Stimulated activated CD8-positive, alpha-beta memory T cell treated with anti-CD3 and anti-CD28 coated beads, Interleukin-15, amount 100 ng/mL, for 24 hours (primary cell): ENCODE results near the gene LAMA5.

Source experiments
- DNase-seq: peaks from one replicate; pipeline ENCODE4 v3.0.0-alpha.2; 2020; ENCODE audit warnings: low read depth

LAMA5 gene

DNA sequence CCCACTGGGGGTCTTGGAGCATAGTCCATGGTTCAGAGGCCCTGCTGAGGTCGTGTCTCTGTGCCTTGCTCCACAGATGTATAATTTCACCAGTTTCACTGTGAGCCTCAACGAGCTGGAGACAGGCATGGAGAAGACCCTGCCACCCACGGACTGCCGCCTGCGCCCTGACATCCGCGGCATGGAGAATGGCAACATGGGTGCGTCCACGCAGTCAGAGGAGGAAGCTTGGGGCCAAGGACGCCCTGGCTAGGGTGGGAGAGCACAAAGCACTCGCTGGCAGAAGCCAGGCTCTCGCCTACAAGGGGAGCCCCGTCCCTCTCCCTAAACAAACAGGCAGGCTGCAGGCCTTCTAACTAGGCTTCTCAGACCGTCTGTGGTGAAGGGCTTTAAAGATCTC is 78.0 kb downstream of the LAMA5 start:
- no peak for DNase-seq

DNA sequence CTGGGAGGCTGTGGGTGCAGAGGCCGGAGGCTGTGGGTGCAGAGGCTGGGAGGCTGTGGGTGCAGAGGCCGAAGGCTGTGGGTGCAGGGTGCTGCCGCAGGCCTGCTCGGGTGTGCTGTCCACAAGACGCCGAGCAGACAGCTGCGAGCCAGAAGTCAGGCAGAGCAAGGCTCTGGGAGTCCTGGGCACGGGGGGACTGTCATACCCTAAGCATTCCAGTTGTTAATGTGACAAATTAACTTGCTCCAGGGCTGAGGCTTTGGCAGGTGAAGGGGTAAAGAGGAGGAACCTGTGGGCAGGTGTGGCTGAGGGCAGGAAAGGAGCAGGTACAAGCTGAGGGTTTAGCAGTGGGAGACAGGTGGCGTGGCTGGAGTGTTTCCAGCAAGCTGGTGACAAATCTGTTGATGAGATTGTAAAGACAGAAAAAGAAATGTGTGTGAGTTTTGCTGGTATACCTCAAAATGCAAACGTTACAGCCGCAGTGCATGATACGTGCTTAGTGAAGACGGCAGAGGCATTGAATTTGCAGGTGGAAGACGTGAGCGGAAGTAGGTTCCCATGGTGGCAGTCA is 78.5 kb downstream of the LAMA5 start:
- no peak for DNase-seq

DNA sequence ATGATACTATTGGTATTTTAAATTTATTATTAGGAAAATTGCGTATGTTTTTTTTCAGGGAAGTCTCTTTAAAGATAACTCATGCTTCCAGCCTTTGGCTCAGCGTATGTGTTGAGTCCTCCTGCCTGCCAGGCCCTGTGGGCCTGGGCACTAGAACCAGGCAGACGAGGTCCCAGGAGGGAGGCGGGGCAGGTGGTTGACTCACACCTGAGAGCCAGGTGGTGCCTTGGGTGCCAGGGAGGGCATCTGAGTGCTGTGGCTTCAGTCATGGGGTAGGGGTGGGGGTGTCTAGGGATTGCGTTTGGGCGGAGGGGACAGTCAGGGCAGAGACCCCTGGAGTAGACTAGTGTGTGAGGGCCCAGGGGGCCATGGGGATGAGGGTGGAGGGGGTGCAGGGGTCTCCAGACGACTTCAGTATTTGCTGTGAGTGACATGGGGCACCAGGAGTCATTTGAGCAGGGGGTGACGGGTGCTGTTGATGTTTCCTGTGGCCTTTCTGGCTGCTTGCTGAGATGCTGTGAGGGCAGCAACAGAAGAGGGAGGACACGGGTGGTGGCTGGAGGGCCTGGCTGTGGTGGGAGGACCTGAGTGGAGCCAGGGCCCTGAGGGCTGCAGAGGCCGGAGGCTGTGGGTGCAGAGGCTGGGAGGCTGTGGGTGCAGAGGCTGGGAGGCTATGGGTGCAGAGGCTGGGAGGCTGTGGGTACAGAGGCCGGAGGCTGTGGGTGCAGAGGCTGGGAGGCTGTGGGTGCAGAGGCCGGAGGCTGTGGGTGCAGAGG is 79.2 kb downstream of the LAMA5 start:
- no peak for DNase-seq

GRCh38 chr20:62287129-62287528 is 80.0 kb downstream of the LAMA5 start:
- DNase-seq: no peak

- no peak for DNase-seq
Measured at GRCh38 chr20:62286493-62287064, 80.5 kb downstream of the LAMA5 start.

DNA sequence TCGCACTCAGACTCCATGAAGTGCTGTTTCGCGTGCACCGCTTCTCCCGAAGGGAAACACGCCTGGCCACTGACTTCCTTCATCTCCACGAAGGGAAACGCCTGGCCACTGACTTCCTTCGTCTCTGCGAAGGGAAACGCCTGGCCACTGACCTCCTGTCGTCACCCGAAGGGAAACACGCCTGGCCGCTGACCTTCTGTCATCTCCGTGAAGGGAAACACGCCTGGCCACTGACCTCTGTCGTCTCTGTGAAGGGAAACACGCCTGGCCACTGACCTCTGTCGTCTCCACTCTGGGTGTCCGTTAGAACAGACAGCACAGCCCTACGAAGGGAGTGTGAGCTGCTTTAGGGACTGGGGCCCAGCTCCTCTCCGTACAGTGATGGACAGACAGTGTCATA is 81.4 kb downstream of the LAMA5 start:
- DNase-seq: no peak

- DNase-seq: no peak
Measured at GRCh38 chr20:62285151-62285550, 82.0 kb downstream of the LAMA5 start.

- DNase-seq: no peak
Measured at GRCh38 chr20:62284448-62284847, 82.7 kb downstream of the LAMA5 start.

DNA sequence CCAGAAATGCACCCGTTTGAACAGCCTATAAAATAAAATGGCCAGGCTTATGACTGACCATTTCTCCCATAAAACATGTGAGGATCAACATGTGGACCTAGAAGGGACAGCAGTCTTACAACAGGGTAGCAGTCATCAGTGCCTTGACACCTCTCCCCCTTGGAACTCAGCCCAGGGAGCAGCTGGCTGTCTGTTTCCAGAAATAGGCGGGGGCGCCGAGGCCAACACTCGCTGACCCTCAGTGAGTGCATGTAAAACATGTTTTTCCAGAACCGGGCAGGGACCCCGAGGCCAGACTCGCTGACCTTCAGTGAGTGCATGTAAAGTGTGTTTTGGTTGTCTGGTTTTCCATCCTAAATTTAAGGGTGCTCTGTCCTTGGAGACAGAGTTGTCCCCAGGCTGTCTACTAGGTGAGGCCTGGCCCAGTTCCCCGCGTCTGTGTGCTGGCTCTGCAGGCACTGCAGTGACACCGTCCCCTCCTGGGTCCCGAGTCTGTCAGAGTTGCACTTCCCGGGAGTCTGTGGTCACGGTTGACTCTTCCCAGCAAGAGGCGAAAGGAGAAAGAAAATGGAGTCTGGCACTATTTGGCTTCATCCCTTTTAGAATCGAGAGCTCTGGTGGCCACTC is 84.1 kb downstream of the LAMA5 start:
- DNase-seq: no peak

DNA sequence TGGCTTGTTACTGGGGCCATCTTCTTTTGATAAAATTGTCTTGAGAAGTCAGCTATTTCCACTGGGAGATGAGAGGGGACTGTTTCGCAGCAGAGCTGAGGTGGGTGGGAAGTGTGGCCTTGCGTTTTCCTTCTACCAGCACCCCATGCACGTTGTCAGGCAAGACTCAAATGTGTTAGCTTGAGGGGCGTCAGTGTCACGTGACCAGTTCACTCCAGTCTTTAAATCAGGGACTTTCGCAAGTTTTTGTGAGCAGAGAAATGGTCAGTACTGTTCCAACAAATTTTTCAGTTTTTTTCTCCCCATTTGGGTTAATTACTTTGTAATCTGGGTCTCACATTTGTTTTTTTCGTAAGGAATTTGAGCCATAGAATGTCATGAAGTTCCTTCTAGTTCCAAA is 85.0 kb downstream of the LAMA5 start:
- DNase-seq: no peak

DNA sequence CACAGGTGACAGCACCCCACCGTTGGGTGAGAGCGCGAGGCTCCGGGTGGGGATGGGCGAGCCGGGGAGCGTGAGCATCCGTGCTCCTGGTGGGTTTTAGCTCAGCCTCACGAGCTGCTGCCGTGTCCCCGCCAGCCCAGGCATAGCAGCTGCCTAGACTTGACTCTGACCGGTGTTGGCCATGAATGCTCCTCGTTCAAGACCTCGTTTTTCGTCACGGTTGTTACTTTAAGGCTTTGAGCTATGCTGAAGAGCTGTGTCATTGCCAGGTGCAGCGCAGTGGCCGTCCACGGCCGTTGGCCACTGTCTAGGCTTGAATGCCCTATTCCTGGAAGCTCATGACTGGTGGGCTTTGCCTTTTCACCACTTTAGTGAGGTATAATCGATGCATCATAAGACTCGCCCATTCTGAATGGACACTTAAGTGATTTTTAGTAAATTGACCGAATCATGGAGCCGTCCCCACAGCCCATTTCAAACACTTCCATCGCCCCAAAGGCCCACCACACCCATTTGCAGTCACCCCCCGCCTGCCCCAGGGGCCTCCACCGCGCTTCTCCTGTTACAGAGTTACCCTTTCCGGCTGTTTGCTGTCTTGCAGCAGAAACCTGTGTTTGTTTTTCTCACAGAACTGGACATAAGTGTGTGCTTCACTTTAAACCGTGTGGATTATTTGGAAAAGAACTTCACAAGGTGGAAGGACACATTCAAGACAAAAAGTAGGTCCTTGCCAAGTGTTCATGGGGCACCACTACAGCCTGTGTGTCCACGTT is 85.8 kb downstream of the LAMA5 start:
- no peak for DNase-seq

- no peak for DNase-seq
Measured at GRCh38 chr20:62280303-62280702, 86.8 kb downstream of the LAMA5 start.

- DNase-seq: no peak
Measured at GRCh38 chr20:62277253-62277652, 89.9 kb downstream of the LAMA5 start.

DNA sequence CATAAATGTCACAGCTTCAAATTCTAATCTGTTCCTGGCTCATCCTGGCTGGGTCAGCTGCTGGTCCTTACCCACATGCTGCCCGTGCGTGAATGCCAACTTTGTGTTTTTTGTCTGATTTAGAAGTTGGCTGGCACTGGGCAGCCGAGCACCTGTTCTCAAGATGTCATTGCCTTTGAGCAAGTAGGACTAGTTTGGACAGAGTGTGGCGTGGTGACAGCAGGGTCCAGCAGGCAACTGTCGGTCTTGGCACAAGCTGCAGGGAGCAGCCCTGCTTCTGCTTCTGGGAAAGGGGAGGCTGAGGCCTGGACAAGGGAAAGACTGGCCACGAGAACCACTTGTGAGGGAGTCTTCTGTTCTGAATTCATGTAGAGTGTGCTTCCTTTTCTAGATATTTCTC is 90.7 kb downstream of the LAMA5 start:
- no peak for DNase-seq

GRCh38 chr20:62275219-62275618 is 91.9 kb downstream of the LAMA5 start:
- DNase-seq: no peak

GRCh38 chr20:62274332-62274950 is 92.7 kb downstream of the LAMA5 start:
- no peak for DNase-seq

DNA sequence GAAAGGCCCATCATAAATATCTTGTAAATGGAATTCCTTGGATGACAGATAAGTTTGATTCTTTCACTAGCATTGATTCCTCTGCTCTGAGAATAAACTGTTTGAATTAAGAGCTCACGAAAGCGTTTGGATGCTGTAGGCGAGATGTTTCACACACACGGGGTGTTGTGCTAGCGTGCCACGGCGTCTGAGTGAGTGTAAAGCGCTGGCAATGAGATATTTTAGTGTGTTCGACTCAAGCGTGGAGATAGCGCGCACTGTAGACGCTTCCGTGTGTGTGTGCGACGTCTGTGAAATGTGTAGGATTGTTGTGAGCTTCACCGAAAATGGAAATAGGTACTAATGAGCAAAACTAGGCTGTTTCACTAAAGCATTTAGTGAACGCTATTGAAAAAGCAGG is 93.7 kb downstream of the LAMA5 start:
- DNase-seq: no peak

DNA sequence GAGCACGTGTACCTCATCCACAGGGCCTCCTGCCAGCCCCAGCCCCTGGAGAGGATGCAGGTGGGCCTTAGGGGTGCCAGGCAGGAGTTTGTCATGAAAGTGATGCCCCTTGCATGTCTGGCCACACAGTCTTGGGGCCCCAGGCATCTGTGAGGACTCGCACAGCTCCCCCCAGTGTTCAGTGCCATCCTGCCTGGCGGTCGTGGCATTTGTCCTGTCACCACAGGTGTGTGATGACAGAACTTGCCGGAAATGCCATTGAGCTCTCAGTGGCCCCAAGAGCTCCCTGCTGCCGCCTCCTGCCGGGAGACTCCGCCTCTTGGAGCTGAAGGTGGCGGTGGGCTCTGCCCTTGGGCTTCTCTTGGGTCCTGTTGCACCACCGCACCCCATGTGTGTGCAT is 94.9 kb downstream of the LAMA5 start:
- DNase-seq: no peak

DNA sequence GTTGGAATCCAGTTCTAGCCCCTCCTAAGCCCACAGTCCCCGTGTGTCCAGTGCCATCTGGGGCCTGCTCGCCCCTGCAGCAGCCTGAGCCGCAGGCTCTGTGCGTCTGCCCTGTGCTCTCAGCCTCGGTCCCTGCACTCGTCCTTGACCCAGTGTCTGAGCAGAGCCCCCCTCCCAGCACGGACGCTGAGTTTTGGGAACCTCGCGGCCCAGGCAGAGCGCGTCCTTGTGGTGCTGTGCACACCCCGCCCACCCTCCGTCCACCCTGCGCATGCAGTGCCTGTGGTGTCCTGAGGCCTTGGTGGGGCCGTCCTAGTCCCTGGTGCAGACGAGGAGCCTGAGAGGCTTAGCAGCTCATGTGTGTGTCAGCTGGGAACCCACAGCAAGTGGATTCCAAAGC is 97.2 kb downstream of the LAMA5 start:
- DNase-seq: no peak

- DNase-seq: no peak
Measured at GRCh38 chr20:62269378-62269777, 97.7 kb downstream of the LAMA5 start.

DNA sequence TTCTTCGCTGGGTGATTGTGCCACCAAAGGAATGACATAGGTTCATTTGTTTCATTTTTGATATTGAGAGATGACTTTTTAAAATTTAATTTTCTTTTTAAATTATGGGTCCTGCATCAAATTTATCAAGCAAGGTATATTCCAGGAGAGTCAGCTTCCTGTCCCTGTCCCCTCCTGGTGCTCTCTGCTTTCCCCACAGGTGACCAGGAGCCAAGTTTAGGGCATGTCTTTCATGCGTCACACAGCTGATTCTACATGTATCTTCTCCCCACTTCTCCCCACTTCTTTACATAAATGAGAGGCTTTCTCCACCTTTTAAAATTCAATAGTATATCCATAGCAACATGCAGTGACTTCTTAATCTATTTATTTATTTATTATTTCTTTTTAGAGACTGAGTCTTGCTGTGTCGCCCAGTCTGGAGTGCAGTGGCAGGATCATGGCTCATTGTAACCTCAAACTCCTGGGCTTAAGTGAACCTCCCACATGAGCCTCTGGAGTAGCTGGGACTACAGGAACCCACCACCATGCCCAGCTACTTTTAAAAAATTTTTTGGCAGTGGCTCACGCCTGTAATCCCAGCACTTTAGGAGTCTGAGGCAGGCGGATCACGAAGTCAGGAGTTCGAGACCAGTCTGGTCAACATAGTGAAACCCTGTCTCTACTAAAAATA is 98.7 kb downstream of the LAMA5 start:
- no peak for DNase-seq
